ENCODE results near the gene FKBP10.
"Not testable (repeated sequence)": the region's sequence is repeated elsewhere in the genome, so short reads cannot be mapped to it uniquely, and the experiment has no call there.

FKBP10 gene

GRCh38 chr17:41840781-41841180 is 28.0 kb downstream of the FKBP10 start:
- H3K4me1 ChIP-seq (ENCODE audit: control insufficient read depth, insufficient read depth, low read length); H3K4me3 ChIP-seq (ENCODE audit: insufficient read depth, low read depth, low read length); H3K27me3 ChIP-seq (ENCODE audit: control insufficient read depth, insufficient read depth, low read length, poor library complexity, severe bottlenecking); H3K27ac ChIP-seq (ENCODE audit: insufficient read depth, low read depth, low read length, poor library complexity, severe bottlenecking); H3K9me3 ChIP-seq (ENCODE audit: control insufficient read depth, low read length); H3K36me3 ChIP-seq (ENCODE audit: control insufficient read depth, insufficient read depth, low read length): not testable (repeated sequence)
- WGBS, 2 experiments: 90 to 93% methylated on average over 6 of the region's 6 CpGs

DNA sequence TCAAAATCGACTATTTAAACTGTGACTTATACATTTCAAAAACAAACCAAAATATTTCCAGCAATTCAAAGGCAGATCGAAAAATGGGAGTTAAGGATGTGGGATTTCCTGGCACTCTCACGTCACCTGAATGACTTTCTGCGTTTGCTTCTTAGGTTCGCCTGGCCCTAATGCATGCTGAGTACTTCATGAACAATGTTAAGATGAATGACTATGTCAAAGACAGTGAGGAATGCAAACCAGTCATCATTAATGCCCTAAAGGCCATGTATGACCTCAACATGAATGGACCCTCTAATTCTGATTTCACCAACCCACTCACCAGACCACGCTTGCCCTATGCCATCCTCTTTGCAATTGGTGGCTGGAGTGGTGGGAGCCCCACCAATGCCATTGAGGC is 32.2 kb downstream of the FKBP10 start:
- no peaks in the 10 kb centered on the region for H3K27me3 ChIP-seq (ENCODE audit: control insufficient read depth, insufficient read depth, low read length, poor library complexity, severe bottlenecking)
- 92 to 94% methylated on average over 6 of the region's 6 CpGs for WGBS, 2 experiments
- no peak overlapping the region for H3K4me3 ChIP-seq (ENCODE audit: insufficient read depth, low read depth, low read length)
- H3K36me3 ChIP-seq (ENCODE audit: control insufficient read depth, insufficient read depth, low read length): no peaks in the 10 kb centered on the region
- H3K4me1 ChIP-seq (ENCODE audit: control insufficient read depth, insufficient read depth, low read length): no peaks in the 10 kb centered on the region
- no peaks in the 10 kb centered on the region for H3K9me3 ChIP-seq (ENCODE audit: control insufficient read depth, low read length)
- no peak overlapping the region for H3K27ac ChIP-seq (ENCODE audit: insufficient read depth, low read depth, low read length, poor library complexity, severe bottlenecking)

DNA sequence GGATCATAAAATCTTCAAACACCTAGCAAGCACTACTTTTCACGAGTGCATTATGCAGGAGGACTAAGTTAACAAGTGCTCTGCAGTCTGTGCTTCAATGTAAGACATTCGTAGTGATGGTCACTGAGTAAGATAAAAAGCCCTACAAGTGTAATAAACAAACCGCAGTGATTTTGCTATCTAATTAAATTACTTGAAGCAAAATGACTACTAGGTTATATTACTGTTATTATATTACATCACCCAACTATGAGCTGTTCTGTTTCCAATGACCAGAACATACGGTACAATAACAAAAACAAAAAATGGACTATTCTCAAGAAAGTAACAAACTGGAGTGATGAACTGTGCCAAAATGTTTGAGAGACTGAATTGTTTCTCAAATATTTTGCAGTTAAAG is 36.0 kb downstream of the FKBP10 start:
- no peaks in the 10 kb centered on the region for H3K9me3 ChIP-seq (ENCODE audit: control insufficient read depth, low read length)
- H3K27me3 ChIP-seq (ENCODE audit: control insufficient read depth, insufficient read depth, low read length, poor library complexity, severe bottlenecking): no peaks in the 10 kb centered on the region
- no peak overlapping the region for H3K27ac ChIP-seq (ENCODE audit: insufficient read depth, low read depth, low read length, poor library complexity, severe bottlenecking)
- H3K4me3 ChIP-seq (ENCODE audit: insufficient read depth, low read depth, low read length): no peak overlapping the region
- peaks cover 8% of the 10 kb centered on the region for H3K36me3 ChIP-seq (ENCODE audit: control insufficient read depth, insufficient read depth, low read length)
- 98% methylated on average over 3 of the region's 4 CpGs for WGBS, 2 experiments
- no peaks in the 10 kb centered on the region for H3K4me1 ChIP-seq (ENCODE audit: control insufficient read depth, insufficient read depth, low read length)

- Histone ChIP-seq H3K27me3 (ENCODE audit: control insufficient read depth, insufficient read depth, low read length, poor library complexity, severe bottlenecking) (no peaks in the 10 kb centered on the region), H3K36me3 (ENCODE audit: control insufficient read depth, insufficient read depth, low read length) (peaks cover 14% of the 10 kb centered on the region), H3K4me3 (ENCODE audit: insufficient read depth, low read depth, low read length) (no peak overlapping the region), H3K4me1 (ENCODE audit: control insufficient read depth, insufficient read depth, low read length) (no peaks in the 10 kb centered on the region), H3K27ac (ENCODE audit: insufficient read depth, low read depth, low read length, poor library complexity, severe bottlenecking) (no peak overlapping the region), H3K9me3 (ENCODE audit: control insufficient read depth, low read length) (no peaks in the 10 kb centered on the region)
- WGBS, 2 experiments: 90 to 97% methylated on average over 2 to 3 of the region's 4 CpGs
These were observed 36.6 kb downstream of the FKBP10 start for GRCh38 chr17:41849251-41849990.

DNA sequence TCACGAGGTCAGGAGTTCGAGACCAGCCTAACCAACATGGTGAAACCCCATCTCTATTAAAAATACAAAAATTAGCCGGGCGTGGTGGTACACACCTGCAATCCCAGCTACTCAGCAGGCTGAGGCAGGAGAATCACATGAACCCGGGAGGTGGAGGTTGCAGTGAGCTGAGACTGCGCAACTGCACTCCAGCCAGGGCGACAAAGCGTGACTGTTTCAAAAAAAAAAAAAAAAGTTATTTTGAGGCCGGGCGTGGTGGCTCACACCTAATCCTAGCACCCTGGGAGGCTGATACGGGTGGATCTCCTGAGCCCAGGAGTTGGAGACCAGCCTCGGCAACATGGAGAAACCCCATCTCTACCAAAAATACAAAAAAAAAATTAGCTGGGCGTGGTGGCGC is 38.6 kb downstream of the FKBP10 start:
- not testable (repeated sequence) for H3K4me3 ChIP-seq (ENCODE audit: insufficient read depth, low read depth, low read length); H3K27me3 ChIP-seq (ENCODE audit: control insufficient read depth, insufficient read depth, low read length, poor library complexity, severe bottlenecking); H3K27ac ChIP-seq (ENCODE audit: insufficient read depth, low read depth, low read length, poor library complexity, severe bottlenecking); H3K4me1 ChIP-seq (ENCODE audit: control insufficient read depth, insufficient read depth, low read length); H3K9me3 ChIP-seq (ENCODE audit: control insufficient read depth, low read length)
- H3K36me3 ChIP-seq (ENCODE audit: control insufficient read depth, insufficient read depth, low read length): peaks cover 20% of the 10 kb centered on the region
- 91% methylated on average over 14 of the region's 14 CpGs for WGBS, 2 experiments

DNA sequence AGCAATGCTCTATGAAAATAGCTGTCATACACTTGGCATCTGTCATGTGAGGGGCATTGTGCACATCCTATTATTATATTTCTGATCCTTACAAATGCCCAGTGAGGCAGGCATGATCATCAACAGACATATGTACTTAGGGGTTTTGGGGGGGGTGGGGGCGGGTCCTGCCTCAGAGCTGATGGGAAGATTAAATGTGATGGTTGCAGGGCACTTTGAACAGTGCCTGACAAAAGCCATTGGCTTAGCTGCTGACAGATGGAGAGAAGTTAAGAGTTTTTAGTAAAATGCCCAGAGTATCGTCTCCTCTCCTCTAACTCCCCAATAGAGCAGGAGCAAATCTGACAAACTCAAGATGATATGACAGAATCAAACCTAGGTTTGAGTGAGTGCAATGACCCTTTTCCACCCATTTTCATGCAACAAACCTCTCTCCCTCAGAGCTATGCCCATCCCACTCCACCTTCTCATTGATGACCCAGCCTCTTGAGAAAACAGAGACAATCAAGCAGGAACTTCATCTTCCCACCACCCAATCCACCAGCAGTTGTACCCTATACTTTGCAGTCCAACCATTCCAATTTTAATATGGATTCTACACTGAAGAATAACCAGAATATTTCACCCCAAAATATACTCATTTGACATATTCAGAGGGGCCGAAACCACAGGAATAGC is 47.6 kb downstream of the FKBP10 start:
- Histone ChIP-seq H3K27ac (ENCODE audit: insufficient read depth, low read depth, low read length, poor library complexity, severe bottlenecking) (no peak overlapping the region), H3K36me3 (ENCODE audit: control insufficient read depth, insufficient read depth, low read length) (no peaks in the 10 kb centered on the region), H3K4me3 (ENCODE audit: insufficient read depth, low read depth, low read length) (no peak overlapping the region), H3K9me3 (ENCODE audit: control insufficient read depth, low read length) (no peaks in the 10 kb centered on the region), H3K4me1 (ENCODE audit: control insufficient read depth, insufficient read depth, low read length) (peaks cover 15% of the 10 kb centered on the region), H3K27me3 (ENCODE audit: control insufficient read depth, insufficient read depth, low read length, poor library complexity, severe bottlenecking) (no peaks in the 10 kb centered on the region)
- WGBS, 2 experiments: 66 to 74% methylated on average over 3 of the region's 3 CpGs

GRCh38 chr17:41863074-41863848 is 50.5 kb downstream of the FKBP10 start:
- WGBS, 2 experiments: 76 to 78% methylated on average over 18 of the region's 18 CpGs
- no peaks in the 10 kb centered on the region for H3K9me3 ChIP-seq (ENCODE audit: control insufficient read depth, low read length)
- H3K27ac ChIP-seq (ENCODE audit: insufficient read depth, low read depth, low read length, poor library complexity, severe bottlenecking): no peak overlapping the region
- H3K4me1 ChIP-seq (ENCODE audit: control insufficient read depth, insufficient read depth, low read length): peaks cover 15% of the 10 kb centered on the region
- peak overlapping the region; percentile 99 for H3K4me3 ChIP-seq (ENCODE audit: insufficient read depth, low read depth, low read length)
- H3K36me3 ChIP-seq (ENCODE audit: control insufficient read depth, insufficient read depth, low read length): peaks cover 10% of the 10 kb centered on the region
- no peaks in the 10 kb centered on the region for H3K27me3 ChIP-seq (ENCODE audit: control insufficient read depth, insufficient read depth, low read length, poor library complexity, severe bottlenecking)

DNA sequence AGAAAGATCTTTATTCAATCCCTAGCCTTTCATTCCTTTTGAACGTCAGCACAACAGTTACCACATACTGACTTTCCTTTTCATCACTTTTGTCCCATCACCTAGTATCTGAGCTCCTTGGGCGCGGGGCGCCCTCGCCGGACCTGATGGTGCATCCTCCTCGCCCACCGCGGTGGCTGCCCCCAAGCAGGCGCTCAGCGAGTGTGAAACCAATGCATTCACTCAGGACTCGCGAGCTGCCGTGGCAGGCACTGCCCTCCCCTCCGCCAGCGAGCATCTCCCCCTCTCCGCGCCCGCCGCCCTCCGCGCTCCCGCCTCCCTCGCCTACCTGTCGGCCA is 51.7 kb downstream of the FKBP10 start:
- 0% methylated on average over 25 of the region's 25 CpGs for WGBS, 2 experiments

DNA sequence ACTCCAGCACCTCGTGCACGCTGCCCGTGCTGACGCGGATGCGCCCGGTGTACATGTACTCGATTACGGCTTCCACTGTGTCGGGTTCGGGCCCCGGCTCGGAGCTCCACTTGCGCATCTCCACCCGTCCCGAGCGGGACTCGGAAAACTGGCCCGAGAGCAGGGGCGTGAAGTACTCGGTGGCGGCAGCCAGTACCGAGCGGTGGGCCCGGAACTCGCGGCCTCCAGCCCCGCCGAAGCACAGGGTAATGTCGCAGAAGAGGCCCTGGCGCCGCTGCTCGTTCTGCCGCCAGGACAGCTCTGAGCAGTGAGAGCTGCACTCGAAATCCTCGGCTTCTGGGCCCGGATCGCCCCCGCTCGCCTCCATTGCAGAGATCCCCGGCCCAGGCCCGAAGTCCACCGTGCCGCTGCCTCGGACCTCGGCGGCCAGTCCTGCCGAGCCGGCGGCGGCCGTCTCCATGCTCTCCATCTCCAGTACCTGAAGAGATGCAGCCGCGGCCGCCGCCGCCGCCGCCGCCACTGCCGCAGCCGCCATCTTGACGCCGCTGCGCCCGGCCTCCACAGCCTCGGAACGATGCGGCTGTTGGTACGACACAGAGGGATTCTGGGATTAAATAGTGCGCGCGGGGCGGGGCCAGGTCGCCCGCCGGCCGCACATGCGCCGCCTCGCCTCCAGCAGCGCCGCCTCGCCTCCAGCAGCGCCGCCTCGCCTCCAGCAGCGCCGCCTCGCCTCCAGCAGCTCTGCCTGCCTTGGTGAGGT is 52.2 kb downstream of the FKBP10 start, which contains the start of gene KLHL11:
Gene KLHL11 (minus strand): TSS at position 588 of the 760 bp plus-strand sequence. CDS start 53 bp downstream, at position 535.
- H3K9me3 ChIP-seq (ENCODE audit: control insufficient read depth, low read length): no peaks in the 10 kb centered on the region
- H3K4me3 ChIP-seq (ENCODE audit: insufficient read depth, low read depth, low read length): peak within 1 kb of the TSS; percentile 99
- H3K4me1 ChIP-seq (ENCODE audit: control insufficient read depth, insufficient read depth, low read length): peaks cover 15% of the 10 kb centered on the region
- H3K36me3 ChIP-seq (ENCODE audit: control insufficient read depth, insufficient read depth, low read length): peaks cover 24% of the 10 kb centered on the region
- WGBS, 2 experiments: 0% methylated on average over 90 of the region's 90 CpGs
- H3K27ac ChIP-seq (ENCODE audit: insufficient read depth, low read depth, low read length, poor library complexity, severe bottlenecking): peak within 1 kb of the TSS; percentile 72
- H3K27me3 ChIP-seq (ENCODE audit: control insufficient read depth, insufficient read depth, low read length, poor library complexity, severe bottlenecking): no peaks in the 10 kb centered on the region

More for the DNA sequence above, 51.7 kb downstream of the FKBP10 start:
- Histone ChIP-seq H3K9me3 (ENCODE audit: control insufficient read depth, low read length) (no peaks in the 10 kb centered on the region), H3K36me3 (ENCODE audit: control insufficient read depth, insufficient read depth, low read length) (peaks cover 20% of the 10 kb centered on the region), H3K27ac (ENCODE audit: insufficient read depth, low read depth, low read length, poor library complexity, severe bottlenecking) (no peak overlapping the region), H3K27me3 (ENCODE audit: control insufficient read depth, insufficient read depth, low read length, poor library complexity, severe bottlenecking) (no peaks in the 10 kb centered on the region), H3K4me1 (ENCODE audit: control insufficient read depth, insufficient read depth, low read length) (peaks cover 15% of the 10 kb centered on the region), H3K4me3 (ENCODE audit: insufficient read depth, low read depth, low read length) (peak overlapping the region; percentile 99)

DNA sequence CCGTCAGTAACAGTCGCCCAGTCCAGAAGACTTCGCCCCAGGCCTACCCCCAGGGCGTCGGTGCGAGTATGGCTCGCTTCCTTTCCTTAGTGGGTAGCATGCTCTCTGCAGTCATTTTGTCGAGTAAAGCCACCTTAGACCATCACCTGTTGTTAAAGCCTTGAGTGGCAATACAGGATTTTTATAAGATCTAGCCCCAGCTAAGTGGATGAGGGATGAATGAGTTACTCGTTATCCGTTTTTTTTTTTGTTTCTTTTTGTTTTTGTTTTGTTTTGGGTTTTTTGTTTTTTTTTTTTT is 52.7 kb downstream of the FKBP10 start:
- Histone ChIP-seq H3K4me3 (ENCODE audit: insufficient read depth, low read depth, low read length) (peak overlapping the region; percentile 99), H3K9me3 (ENCODE audit: control insufficient read depth, low read length) (no peaks in the 10 kb centered on the region), H3K27ac (ENCODE audit: insufficient read depth, low read depth, low read length, poor library complexity, severe bottlenecking) (peak overlapping the region; percentile 72), H3K36me3 (ENCODE audit: control insufficient read depth, insufficient read depth, low read length) (peaks cover 25% of the 10 kb centered on the region), H3K4me1 (ENCODE audit: control insufficient read depth, insufficient read depth, low read length) (peaks cover 15% of the 10 kb centered on the region), H3K27me3 (ENCODE audit: control insufficient read depth, insufficient read depth, low read length, poor library complexity, severe bottlenecking) (no peaks in the 10 kb centered on the region)
- 17 to 18% methylated on average over 10 of the region's 10 CpGs for WGBS, 2 experiments
